ENCODE data around the gene SLC7A9.
"Not testable (repeated sequence)": the region's sequence is repeated elsewhere in the genome, so short reads cannot be mapped to it uniquely, and the experiment has no call there.

The SLC7A9 gene

GRCh38 chr19:32891609-32892008, 22.0 kb upstream of the SLC7A9 start:
- no peak overlapping the region for H3K4me3 ChIP-seq (ENCODE audit: low read depth, low read length)
- TF ChIP-seq CTCF (IDR thresholded peaks at IDR 0.05; ENCODE audit: low read depth, low read length) = no peak

- H3K4me3 ChIP-seq (ENCODE audit: low read depth, low read length) = no peak overlapping the region
- TF ChIP-seq CTCF (IDR thresholded peaks at IDR 0.05; ENCODE audit: low read depth, low read length) = no peak
Observed at GRCh38 chr19:32890841-32891240, 21.3 kb upstream of the SLC7A9 start.

- no peak overlapping the region for H3K4me3 ChIP-seq (ENCODE audit: low read depth, low read length)
- TF ChIP-seq CTCF (IDR thresholded peaks at IDR 0.05; ENCODE audit: low read depth, low read length) = no peak
Observed at GRCh38 chr19:32890326-32890725, 20.8 kb upstream of the SLC7A9 start.

GRCh38 chr19:32889137-32889934, 19.8 kb upstream of the SLC7A9 start:
- no peak overlapping the region for H3K4me3 ChIP-seq (ENCODE audit: low read depth, low read length)

GRCh38 chr19:32887572-32888215, 18.1 kb upstream of the SLC7A9 start:
- H3K4me3 ChIP-seq (ENCODE audit: low read depth, low read length) = no peak overlapping the region
- TF ChIP-seq CTCF (IDR thresholded peaks at IDR 0.05; ENCODE audit: low read depth, low read length) = no peak

More at GRCh38 chr19:32889137-32889934, 19.8 kb upstream of the SLC7A9 start:
- TF ChIP-seq CTCF (IDR thresholded peaks at IDR 0.05; ENCODE audit: low read depth, low read length) = no peak

- TF ChIP-seq CTCF (IDR thresholded peaks at IDR 0.05; ENCODE audit: low read depth, low read length) = no peak
- no peak overlapping the region for H3K4me3 ChIP-seq (ENCODE audit: low read depth, low read length)
Observed at GRCh38 chr19:32886241-32886640, 16.7 kb upstream of the SLC7A9 start.

GRCh38 chr19:32885255-32885654, 15.7 kb upstream of the SLC7A9 start:
- not testable (repeated sequence) for H3K4me3 ChIP-seq (ENCODE audit: low read depth, low read length)
